Activated CD4-positive, CD25-positive, alpha-beta regulatory T cell treated with anti-CD3 and anti-CD28 coated beads, Interleukin-2, amount 50 U/mL, for 16 hours (primary cell): ENCODE data around the gene ZXDC.
A peak's percentile ranks its signal among the peaks of the same experiment; 100 is the strongest.

Experiments
- DNase-seq: peaks from one replicate; pipeline ENCODE4 v3.0.0-alpha.2; 2020; ENCODE audit warnings: low read depth, low spot score

Gene ZXDC

DNA sequence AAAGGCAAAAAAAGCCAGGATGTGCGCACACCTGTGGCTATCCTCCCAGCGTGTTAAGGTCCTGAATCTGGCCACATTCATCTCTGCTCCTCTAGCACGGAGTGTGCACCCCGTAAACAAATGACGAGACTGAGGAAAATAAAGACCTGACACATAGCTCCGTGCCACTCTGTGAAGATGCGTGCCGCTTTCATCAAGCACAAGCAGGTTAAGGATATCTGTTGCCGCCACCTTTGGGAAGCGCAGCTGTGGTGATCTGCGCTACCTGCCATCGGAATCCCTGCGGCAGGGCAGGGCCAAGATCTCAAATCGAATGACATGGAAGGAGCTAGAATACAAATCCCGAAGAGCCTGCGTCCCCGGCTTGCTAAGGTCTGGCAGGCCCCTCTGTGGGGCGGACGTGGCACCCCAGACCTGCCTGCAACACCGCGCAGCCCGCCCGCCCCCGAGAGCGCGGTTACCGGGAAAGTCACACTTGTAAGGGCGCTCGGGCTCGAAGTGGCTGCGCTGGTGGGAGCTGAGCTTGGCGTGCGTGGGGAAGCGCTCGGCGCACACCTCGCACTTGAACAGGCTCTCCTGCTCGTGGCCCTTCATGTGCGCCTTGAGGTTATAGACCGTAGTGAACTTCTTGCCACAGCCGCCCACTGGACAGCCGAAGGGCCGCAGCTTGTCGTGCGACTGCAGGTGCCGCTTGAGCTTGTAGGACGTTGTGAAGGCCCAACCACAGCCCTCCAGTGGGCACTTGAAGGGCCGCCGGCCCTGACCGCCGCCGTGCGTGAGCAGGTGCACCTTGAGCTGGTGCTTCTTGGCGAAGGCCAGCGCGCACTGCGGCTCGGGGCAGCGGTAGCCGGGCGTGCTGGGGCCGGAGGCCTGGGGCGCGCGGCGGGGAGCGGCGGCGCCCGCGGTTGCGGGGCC lies 936 bp downstream of the ZXDC start:
- peak; percentile 9 for DNase-seq

DNA sequence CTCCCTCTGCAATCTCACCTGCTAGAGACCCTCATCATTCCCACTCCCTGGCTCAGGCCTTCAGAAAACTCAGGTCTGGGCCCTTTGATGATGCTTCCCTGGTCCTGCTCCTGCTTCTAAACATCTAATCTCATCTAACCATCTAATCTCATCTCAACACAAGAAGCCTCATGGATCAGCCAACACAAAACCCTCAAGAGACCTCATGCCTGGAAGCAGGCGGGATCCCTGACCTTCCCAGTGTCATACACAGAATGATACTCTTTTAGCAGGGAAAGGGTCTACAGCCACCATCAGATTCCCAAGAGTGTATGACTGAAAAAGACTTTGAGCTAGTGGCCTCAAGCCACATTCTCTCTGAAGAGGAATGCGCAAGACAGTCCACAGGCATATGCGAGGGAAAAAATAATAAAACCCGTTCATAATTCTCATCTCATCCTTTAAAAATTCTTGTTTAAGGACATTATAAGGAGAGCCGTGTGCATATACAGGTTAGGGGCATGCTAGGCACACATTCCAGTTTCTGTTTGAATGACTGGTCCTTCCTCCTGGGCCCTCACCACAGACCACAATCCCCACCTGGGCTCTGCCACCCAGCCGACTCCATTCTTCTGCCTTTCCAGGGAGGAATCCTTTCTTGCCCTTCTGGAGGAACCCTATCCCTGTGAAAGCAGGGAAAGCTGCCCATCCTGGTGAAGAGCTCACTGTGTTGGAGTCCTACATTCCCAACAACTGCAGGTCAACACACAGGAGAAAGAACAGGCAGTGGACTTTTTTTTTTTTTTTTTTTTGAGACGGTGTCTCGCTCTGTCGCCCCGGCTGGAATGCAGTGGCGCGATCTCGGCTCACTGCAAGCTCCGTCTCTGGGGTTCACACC lies 2.2 kb downstream of the ZXDC start:
- DNase-seq, result no peak

DNA sequence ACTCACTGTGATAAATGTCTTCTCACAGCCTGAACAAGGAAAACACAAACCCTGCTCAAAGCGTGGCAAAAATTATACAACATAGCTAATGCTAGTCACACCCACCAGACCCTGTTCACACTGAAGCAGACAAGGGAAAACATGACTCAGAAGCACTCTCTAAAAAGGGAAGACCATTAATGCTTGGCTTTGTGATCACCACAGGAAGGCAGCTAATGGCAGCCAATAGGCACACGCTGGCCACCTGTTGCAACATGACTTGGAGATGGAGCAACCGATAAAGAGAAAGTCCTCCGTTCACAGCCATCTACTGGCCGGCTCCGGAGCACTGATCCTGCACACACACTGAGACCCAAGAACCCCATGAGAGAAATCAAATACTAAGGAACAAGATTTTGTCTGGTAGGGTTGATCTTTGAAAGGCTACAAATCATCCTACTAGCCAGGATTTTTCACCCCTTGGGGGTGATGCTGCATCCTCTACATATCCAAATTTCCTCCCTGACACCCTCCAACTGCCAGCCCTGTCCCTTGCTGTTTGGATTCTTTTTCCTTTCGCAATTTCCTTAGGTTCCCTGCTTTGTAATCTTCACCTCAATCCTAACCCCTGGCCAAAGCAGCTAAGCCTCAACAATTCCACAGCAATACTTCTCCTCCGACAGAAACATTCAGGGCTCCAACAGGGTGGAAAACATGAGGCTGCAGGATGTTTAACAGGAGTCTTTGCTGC lies 3.2 kb downstream of the ZXDC start:
- no peak for DNase-seq

DNA sequence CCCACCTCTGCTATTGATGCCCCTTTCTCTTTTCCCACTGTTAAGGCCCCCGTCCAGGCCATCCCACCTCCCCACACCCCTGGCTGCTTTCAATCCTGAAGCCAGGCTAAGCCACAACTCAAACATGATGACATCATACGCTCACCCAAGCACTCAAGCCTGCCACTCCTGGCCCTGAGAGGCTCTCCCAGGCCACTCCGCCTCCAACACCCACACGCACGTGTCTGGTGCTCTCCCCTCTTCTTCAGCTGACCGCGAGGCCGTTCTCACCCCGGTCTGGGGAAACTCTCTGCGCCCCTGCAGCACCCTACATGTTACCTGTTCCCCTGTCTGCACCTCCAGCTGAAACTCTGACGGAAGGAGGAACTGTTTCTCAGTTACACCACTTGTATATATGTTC lies 6.2 kb downstream of the ZXDC start:
- no peak for DNase-seq

DNA sequence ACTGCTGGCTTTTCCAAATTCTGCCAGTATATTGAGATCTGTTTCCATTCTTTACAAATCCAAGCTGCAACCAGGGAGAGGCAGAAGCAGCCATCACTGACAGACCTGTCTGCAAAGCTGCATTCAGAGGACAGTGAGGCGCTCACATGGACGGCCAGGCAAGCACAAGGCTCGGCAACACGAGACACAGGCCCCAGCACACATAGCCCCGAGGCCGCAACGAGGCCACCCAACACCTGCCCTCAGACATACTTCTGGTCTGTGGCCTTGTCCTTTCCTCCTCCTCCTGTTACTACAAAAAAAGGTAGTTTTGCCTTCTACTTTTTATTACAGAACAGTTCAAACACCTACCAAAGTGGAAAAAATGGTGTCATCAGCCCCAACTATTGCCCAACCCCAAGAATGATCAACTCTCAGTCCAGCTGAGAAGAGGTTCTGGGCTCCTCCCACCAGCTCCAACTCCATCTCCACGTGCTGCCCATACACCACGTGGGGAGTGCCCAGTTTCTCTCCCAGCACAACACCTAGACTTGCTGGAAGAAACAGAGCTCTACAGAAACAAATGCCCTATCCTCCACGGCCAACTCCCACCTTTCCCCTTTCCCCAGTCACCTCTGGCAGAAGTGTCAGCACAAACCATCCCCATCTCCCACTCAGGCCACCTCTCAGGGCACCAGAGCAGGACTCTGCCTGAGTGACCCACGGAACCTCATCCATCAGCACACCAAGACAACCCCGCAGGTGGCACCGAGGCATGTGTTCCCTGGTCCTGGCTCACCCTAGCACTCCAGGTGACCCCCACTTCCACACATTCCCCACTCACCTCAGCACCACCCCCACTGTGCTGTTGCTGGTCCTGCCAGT lies 7.4 kb downstream of the ZXDC start:
- no peak for DNase-seq

DNA sequence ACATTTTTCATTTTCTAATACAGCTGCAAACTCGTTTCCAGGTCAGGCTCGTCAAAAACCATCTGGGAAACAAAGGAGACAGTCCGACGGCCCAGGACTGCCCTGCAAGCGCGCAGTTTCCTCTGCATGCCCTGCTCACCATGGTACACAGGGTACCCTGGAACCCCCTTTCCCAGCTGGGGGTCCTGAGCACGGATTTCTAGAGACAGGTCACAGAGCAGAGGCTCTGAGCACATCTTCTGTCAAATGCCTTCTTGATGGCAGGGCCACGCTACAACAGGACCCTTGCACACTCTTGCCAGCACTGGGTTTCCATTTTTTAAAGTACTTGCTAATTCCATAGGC lies 8.1 kb downstream of the ZXDC start:
- DNase-seq, result no peak

DNA sequence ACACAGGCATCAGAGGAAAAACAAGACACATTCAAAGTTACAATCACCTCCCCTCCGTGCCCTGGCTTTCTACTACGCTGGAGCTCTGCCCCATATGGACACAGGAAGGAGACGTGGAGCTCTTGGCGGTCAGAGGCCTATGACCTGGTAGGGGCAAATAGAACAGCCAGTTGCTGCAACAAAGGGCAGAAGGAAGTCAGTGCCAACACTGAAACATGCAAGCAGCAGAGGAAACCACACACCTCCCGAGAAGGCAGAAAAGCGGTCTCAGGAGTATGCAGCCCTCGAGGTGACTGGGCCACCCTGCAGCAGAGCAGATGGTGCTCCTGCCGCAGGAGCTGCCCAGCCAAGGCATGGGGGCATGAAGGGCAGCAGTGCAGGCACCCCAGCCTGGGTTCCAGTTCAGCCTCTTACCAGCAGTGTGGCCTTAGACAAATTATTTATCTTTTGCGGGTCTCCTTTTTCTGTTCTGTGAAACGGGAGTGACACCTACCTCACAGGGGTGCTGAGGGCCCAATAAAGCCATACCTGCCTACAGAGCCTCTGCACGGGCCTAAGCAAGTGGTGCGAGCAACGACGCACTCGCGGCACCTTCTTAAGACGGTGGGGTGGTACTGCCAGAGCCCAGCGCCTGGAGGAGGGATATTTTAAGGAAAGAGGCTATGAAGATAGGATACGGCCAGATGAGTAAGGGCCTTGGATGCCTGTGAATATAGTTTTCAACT lies 8.6 kb downstream of the ZXDC start:
- no peak for DNase-seq

DNA sequence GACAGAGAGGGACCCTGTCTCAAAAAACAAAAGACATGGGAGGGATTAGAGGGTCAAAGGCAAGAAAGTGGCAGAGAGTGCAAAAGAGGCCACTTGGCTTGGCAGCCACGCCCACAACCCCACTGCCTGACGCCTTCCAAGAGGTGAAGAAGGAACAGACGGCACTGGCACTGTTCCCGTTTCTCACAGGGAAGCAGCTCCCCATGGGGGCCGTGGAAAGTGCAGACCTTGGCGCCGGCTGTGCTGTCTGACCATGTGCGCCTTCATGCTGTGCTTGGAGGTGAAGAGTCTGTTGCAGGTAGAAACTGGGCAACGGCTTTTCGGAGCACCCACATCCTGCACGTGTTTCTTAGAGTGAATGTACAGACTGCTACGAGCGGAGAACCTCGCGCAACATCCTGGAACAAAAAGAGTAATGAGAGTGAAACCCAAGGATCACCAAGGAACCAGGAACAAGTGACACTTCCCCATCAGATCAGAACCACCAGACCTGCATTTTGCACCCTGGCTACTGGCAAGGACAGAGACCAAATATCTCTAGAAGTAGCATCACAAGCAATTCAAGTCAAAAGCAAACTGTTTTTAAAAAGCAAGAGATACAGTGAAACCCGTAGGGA lies 9.7 kb downstream of the ZXDC start:
- DNase-seq, result no peak

DNA sequence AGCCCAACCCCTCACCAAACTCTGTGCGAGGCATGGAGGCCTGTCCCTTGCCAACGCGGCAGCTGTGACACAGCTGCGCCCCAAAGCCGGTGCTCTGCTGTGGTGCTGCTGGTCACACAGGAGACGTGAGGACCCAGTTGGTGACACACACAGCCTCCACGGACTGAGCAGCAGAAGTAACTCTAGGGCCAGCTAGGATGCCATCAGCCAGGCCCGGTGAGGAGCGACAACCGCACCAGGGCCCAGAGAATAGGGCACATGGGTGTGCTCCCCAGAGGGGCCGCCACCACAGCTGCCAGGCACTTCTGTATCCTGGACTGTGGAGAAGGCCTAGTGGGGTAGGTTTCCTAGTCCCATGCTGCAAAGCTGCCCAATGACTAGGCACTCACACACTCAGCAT lies 10.7 kb downstream of the ZXDC start:
- no peak for DNase-seq

DNA sequence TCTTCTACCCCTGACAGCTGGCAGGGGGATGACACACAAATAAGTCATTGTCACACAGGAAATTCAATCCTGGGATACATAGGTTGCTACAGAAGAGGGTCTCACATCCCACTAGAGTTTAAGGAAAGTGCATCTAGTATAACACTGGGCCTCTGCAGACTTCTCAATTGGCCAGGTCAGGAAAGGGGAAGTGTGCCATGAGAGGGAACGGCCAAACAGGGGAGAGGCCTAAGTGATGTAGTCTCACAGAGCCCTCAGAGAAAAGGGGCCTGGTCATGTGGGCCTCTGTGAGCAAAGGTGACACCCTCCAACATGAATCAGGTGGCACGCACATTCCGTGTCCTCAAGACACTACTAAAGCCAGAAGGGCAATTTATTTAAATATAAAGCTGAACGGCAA lies 11.2 kb downstream of the ZXDC start:
- DNase-seq, result no peak

DNA sequence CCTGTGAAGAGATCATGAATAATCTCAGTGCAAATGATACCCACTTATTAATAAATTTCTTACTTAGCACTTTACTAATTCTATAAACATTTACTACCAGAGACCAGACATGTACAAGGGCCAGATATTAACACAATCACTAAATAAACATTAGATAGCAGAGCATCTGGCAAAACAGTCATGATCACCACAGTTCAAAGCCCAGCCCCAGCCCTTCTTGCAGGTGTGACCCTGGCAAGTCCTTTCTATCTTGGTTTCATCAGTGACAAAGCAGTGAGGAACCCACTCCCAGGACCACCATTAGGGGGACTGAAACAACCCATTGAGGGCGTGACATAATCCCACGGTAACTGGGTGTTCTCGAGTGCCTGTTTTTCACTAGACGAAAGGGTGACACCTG lies 11.6 kb downstream of the ZXDC start:
- DNase-seq, result no peak

DNA sequence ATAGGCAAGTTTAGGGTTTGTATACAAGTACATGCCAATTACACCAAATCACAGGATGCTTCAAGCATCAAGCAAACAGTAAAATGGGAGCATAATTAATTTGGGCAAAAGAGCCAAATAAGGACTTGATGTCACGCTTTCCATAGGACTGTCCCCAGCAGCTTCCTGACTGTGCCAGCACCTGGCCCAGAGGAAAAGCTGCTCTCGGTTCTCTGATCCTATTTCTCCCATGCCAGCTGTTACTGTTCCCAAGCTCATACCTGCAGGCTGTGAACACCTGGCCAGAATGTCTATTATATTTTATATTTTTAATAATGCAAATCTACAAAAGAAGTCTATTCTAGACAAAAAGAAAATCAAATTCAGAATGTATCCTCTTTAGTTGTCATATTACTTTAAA lies 12.2 kb downstream of the ZXDC start:
- DNase-seq, result no peak

DNA sequence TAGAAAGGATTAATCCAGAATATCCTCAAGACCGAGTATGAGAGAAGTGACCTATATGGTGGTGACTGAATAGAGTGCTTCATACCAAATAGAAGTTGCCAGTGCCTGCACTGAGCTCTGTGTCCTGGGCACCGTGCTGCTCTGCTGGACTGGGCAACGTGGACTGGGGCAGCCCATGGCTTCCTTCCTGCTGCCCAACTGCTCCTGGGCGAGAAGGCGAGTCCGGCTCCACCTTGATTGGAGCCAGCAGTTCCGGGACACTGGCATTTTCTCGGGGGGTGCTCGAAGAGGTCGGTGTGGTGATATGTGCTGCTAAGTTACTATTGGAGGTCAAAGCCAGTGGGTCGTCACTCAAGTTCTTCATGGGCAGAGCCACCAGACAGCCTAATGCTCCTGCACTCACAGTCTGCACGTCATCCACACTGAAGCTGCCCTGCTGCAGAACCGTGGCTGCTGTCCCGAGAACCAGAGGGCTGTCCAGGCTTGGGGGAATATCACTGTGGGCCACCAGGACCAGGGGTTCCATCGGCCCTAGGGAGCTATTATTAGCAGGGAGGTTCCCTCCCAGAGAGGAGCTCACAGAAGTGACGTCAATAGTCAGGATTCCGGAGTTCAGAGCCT lies 14.1 kb downstream of the ZXDC start:
- DNase-seq, result no peak

DNA sequence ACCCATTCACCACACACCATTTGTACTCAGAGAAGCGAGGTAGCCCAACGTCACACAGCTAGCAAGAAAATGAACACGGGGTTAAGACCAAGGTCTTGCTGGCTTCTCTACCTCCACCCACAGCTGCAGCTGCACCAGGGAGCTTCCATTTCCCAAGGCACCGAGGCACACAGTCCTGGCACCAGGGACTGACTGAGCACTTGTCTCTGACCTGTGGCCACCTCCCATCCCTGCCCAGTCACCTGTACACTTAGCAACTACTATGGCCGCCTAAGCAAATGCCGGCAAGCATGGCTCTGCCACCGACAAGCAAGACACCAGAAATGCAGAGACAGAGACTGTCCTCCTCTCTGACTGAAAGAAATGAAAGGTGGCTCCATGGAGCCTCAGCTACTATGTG lies 15.3 kb downstream of the ZXDC start:
- no peak for DNase-seq

DNA sequence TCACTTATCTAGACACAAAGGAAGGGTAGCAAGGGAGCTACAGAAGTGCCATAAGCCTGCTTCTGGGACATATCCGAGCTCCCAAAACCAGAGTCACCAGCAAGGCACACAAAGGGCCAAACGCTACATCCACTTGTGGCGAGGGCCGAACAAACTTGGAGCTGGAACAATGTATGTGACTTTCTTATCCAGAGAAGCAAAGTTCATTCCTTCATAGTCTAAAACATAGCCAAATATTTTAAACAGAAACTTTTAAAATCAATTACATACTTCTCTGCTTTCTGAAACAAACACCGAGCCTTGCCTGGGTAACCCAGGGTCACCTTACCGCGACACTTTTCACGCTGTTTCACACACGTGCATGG lies 15.9 kb downstream of the ZXDC start:
- no peak for DNase-seq

DNA sequence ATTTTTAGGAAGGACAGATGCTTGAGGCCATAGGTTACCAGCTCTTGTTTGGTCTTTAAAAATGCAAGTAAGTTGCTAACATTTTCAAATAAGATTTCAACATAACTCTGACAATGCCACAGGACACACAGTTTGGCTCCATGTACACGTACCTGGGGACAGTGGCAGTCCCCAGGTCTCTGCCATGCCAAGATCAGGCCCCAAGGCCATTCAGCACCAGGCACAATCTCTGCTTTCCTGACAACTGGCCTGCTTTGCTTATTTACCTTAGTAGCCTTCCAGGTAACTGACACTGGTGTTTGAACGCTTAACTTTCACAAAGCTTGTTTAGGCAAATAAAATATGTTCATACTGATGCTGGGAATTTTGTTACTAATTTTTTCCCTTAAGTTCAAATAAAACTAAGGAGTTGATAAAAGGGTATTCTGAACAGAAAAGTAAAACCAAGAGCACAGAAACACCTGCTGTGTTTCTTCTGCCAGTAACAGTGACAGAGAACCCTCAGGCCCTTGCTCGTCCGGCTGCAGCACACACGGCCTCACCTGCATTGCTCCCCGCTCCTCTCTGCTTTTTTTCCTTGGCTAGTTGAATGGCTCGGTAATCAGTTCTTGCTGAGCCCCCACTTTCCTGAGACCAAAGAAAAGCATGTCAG lies 16.5 kb downstream of the ZXDC start:
- no peak for DNase-seq

DNA sequence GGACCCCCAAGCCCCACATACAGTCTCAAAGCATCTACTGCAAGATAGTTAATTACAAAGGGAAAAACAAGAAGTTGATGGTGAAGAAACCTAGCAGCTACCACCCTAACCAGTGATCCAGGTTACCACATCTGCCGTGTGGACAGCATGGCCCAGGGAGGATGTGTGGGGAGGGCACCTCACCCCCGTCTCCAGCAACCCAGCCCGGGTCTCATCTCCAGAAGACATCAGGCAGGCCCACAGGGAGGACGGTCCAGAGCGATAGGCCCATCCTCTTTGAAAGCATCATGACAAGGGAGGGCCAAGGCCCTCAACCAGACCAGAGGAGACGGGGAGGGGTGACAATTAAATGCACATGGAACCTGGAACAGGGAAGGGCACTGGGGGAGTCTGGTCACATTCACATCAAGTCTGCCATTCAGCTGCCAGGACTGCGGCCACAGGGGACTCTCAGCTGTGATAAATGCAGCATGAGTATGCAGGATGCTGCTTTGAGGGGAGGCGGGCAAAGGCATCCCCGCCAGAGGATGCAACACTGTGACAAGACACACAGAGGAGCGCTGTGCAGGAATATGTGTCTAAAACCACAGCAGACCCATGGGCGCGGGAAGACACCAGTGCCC lies 18.8 kb downstream of the ZXDC start:
- no peak for DNase-seq

DNA sequence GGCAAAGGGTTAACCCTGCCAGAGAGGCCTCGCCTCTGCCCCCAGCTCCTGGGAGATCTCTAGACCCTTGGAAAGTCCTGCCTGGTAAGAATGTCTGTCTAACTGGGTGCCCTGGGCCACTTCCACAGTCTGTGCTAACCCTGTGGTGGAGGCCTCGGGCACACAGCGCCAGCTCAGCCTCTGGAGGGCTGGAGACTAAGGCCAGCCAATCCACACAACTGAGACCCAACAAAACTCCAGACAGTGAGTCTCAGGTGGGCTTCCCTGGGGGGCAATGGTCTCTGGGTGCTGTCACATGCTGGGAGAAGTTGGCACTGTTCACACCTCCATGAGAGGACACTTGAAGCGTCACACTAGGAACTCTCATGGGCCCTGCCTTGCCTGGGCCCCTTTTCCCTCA lies 19.5 kb downstream of the ZXDC start:
- no peak for DNase-seq
